GM19328 (cell line): Measurements from ENCODE around the gene ANXA2R.
"Not testable (repeated sequence)": the region's sequence is repeated elsewhere in the genome, so short reads cannot be mapped to it uniquely, and the experiment has no call there.

Experiments used
- ATAC-seq: cut with Tn5 transposase; IDR thresholded peaks from one replicate; pipeline ENCODE4 v1.9.1; 2021; ENCODE audit warnings: mild to moderate bottlenecking, moderate library complexity; ENCODE audit not compliant: unreplicated experiment

The ANXA2R gene

GRCh38 chr5:43061352-43062075, 21.4 kb upstream of the ANXA2R start:
- no peak for ATAC-seq

DNA sequence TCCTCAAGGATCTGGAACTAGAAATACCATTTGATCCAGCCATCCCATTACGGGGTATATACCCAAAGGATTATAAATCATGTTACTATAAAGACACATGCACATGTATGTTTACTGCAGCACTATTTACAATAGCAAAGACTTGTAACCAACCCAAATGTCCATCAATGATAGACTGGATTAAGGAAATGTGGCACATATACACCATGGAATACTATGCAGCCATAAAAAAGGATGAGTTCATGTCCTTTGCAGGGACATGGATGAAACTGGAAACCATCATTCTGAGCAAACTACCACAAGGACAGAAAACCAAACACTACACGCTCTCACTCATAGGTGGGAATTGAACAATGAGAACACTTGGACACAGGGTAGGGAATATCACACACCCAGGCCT, 19.9 kb upstream of the ANXA2R start:
- not testable (repeated sequence) for ATAC-seq

DNA sequence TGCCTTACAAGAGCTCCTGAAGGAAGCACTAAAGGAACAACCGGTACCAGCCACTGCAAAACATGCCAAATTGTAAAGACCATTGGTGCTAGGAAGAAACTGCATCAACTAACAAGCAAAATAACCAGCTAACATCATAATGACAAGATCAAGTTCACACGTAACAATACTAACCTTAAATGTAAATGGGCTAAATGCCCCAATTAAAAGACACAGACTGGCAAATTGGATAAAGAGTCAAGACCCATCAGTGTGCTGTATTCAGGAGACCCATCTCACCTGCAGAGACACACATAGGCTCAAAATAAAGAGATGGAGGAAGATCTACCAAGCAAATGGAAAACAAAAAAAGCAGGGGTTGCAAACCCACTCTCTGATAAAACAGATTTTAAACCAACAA, 15.0 kb upstream of the ANXA2R start:
- not testable (repeated sequence) for ATAC-seq

DNA sequence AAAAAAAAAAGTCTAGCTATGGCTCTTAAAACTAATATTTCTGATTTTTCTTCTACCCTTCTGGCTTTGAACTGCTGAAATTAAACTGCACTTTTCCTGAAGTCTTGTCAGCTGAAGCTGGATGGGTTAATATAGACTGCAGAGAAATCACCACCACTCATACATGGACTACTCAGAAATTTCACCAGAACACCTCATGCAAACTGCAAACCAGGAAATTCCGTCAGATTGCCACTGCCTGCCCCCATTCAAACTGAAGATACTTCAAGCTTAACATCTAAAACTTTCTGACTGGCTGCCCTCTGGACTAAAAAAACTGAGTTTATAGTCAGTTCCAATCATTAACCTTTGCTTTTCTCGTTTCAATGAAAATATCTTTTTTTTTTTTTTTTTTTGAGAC, 11.6 kb upstream of the ANXA2R start:
- ATAC-seq, result no peak

GRCh38 chr5:43050384-43050783, 10.3 kb upstream of the ANXA2R start:
- ATAC-seq, result no peak

- no peak for ATAC-seq
Measured at GRCh38 chr5:43049236-43049635, 9.1 kb upstream of the ANXA2R start.

GRCh38 chr5:43046474-43046873, 6.4 kb upstream of the ANXA2R start:
- no peak for ATAC-seq

- no peak for ATAC-seq
Measured at GRCh38 chr5:43045236-43045635, 5.1 kb upstream of the ANXA2R start.

- ATAC-seq, result no peak
Measured at GRCh38 chr5:43044181-43044914, 4.2 kb upstream of the ANXA2R start.

DNA sequence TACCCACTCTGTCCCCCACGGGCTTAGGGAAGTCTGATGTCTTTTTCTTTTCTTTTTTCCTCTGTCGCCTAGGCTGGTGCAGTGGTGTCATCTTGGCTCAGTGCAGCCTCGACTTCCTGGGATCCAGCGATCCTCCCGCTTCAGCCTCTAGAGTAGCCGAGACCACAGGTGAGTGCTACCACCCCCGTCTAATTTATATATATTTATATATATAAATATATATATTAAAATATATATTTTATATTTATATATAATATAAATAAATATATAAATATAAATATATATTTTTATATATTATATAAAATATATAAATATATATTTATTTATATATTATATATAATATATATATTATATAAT, 3.3 kb upstream of the ANXA2R start:
- no peak for ATAC-seq

- ATAC-seq, result peak; percentile 17
Measured at GRCh38 chr5:43042626-43043399, 2.7 kb upstream of the ANXA2R start.

GRCh38 chr5:43042176-43042625, 2.1 kb upstream of the ANXA2R start:
- peak; percentile 29 for ATAC-seq

DNA sequence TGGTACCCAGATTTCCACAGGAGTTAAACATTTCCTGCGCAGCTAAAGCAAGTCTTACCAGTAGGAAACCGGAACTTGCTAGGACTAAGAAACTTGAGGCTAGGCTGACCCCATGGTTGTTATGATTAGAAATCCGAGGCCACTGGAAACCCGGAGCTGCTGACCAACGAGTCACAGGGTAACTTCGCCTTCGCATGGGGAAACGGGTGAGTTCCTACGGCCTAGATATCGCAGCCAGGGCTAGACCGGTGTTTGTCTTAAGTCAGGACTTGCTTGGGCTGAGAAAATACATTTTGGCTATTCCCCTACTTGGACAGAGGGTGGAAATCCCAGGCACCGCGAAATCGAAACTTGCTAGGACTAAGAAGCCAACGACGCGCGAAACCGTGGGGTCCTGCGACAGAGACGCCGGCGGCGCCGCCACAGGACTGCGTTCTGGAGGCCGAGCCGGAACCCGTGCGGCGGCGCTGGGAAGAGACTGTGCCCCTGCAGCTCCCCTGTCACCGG, 1.6 kb upstream of the ANXA2R start:
- peak; percentile 20 for ATAC-seq

GRCh38 chr5:43041110-43041668, 1.1 kb upstream of the ANXA2R start:
- no peak for ATAC-seq

DNA sequence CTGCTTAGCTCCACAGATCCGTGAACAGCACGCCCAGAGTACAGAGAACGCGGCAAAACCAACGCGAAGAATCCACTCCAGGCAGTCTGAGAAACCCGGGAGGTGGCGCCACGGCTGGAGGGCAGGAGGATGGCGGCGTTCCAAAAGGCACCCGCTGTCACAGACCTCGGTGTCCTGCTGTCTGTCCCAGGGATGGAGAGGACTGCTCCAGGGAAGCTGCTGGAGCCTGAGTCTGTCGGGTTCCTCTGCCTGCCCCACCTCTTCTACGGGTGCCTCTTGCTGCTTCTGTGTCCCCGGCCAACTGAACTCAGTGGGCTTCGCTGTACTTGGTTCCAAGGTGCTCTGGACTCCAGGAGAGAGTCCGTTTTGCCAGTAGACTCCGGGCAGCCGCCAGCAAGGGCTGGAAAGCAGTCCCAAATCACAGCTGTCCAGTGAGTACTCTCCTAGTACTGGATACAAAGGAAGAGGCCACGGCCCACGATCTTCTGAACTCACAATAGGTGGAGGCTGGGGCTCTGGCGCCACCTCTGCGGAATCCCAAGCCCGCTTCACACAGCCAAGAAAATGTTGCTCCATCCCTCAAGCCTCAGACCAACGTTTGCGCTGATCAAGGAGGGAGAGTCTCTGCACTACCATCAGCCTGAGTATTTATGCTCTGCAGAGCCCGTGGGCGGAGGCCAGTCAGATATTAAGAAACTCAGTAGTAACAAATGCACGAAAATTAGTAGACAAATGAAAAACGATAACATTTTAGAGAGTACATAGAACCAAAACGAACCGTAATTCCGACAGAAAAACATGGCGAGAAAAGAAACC, 440 bp downstream of the ANXA2R start:
- no peak for ATAC-seq

GRCh38 chr5:43039152-43039470, 1.0 kb downstream of the ANXA2R start:
- ATAC-seq, result no peak

- no peak for ATAC-seq
Measured at GRCh38 chr5:43038496-43038989, 1.6 kb downstream of the ANXA2R start.

DNA sequence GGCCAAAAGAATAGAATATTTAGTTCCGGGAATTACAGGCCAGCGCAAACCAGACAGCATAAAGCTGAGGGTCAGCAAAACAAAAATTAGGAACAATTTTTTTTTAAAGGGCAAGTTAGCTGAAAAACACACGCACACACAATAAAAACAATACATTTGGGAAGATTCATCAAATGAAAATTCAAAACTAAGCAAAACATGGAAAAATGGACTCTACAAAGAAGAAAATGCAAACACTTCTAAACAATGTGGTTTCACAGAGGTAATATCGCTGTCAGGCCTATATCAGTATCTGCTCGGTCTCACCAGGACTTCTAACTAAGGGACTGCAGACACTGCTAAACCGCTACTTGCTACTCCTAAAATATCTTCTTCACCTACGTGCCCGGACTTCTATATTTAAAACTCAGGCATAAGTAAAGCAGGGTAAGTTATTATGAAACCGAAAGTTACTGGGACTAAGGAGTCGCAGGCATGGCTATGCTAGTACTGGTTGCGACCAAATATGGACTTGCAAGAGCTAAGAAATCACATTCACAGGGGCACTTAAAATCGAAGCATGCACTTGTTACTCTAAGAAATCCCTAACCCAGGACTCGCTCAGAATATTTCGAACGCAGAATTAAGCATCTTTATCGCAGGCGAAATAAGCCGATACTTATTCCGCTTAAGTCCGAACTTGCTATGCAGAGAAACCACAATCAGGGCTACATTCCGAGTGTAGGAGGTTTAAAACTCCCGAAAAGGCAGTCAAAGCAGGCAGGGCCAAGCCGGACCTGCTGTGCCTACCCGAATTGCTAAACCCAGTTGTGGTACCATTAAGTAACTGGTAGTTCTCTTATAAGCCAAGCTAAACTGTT, 2.3 kb downstream of the ANXA2R start:
- ATAC-seq, result no peak

DNA sequence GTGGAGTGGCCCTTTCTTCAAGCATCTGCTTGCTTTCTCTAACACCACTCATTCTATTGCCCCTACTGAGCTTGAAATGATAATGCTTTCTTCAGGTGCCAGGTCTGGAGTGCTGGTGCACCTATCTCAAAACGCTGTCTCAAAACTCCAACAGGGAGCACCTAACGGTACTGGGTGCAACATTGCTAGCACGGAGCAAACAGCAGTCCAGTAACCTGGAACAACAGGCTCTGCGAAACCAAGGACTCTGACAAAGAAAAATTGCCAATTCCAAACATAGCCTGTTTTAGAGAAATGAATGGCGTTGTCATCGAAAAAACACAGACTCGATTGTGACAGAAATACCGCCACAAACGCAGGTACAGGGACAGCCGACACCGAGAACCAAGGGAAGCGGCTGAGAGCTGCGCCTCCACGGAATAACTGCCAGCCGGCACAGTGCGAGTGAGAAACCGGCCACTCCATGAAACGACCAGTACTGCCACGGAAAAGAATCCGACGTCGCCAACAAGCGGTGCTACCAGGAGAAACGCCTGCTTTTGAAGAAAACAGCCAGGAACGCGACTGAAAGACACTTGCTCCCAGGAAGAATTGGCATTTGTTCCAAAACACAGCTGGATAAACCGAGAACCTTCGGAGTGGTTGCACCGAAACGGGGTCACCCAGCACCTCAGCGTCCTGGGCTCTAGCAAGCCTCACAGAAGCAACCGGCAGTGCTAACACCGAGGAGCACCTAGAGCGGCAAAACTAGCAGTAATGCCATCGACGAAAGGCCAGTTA, 3.1 kb downstream of the ANXA2R start:
- ATAC-seq, result no peak
